Upper lobe of left lung (tissue), 6 donors: ENCODE results near the gene CLDN10. TPM values are rescaled to one million over a fixed set of nuclear protein-coding genes. Genes with fewer than 3 reads are reported as not detected.

Source experiments
- ATAC-seq, 2 donors: fragments of 200-7000 bp; cut with Tn5 transposase; one replicate each; pipeline ENCODE4 v1.9.1; 2022; ENCODE audit warnings: mild to moderate bottlenecking in 2 of 2, moderate library complexity in 2 of 2; ENCODE audit not compliant: low FRiP score in 2 of 2
- DNase-seq, 2 donors: peaks; one replicate each; pipeline ENCODE4 v3.0.0-alpha.2; 2019 to 2020
- H3K27ac ChIP-seq, 4 donors: fragments of 200-600 bp; sonication (generic); one replicate each; pipeline ENCODE4 v1.5.1; 2016 to 2019
- H3K27me3 ChIP-seq, 4 donors: fragments of 200-600 bp; sonication (generic); one replicate each; pipeline ENCODE4 v1.5.1; 2017 to 2019
- H3K36me3 ChIP-seq, 4 donors: fragments of 200-600 bp; sonication (generic); one replicate each; pipeline ENCODE4 v1.5.1; 2016 to 2019
- H3K4me1 ChIP-seq, 4 donors: fragments of 200-600 bp; sonication (generic); one replicate each; pipeline ENCODE4 v1.5.1; 2018 to 2019
- H3K4me3 ChIP-seq, 4 donors: fragments of 200-600 bp; sonication (generic); one replicate each; pipeline ENCODE4 v1.5.1; 2017 to 2019; ENCODE audit warnings: mild to moderate bottlenecking in 2 of 4, moderate library complexity in 1 of 4
- H3K9me3 ChIP-seq, 4 donors: fragments of 200-600 bp; sonication (generic); one replicate each; pipeline ENCODE4 v1.5.1; 2018 to 2019
- EP300 ChIP-seq, 4 donors: sonication (generic); formaldehyde crosslinking; IDR thresholded peaks; one replicate each; pipeline ENCODE4 v1.5.1; 2017; ENCODE audit warnings: antibody characterized with exemption in 4 of 4, control low read depth in 2 of 4
- POLR2A ChIP-seq, 4 donors: fragments of 450-650 bp; IDR thresholded peaks; one replicate each; pipeline ENCODE4 v1.5.1; 2016 to 2017; ENCODE audit warnings: antibody characterized with exemption in 4 of 4, mild to moderate bottlenecking in 2 of 4
- POLR2AphosphoS5 ChIP-seq, 2 donors: sonication (generic); formaldehyde crosslinking; IDR thresholded peaks; one replicate each; pipeline ENCODE4 v1.5.1; 2017; ENCODE audit warnings: antibody characterized with exemption in 2 of 2
- WGBS, 2 donors: methylation state at CpG; one replicate each; pipeline ENCODE4 v1.1.5; 2017 to 2018; 5-methylcytosine and 5-hydroxymethylcytosine counted together
- total RNA-seq, 6 donors: library from RNA; depleted of rRNA in 4 of 6; stranded (reverse); fragments of >200 nt in 4 of 6; gene quantifications; one replicate each; pipeline versions ENCODE4 v1.1.0 to v1.2.1, GENCODE V29; 2016 to 2021
- TF ChIP-seq, protein P1 (sequence below), 6 experiments: fragments of 450-650 bp in 4 of 6; fragments of 200-600 bp in 2 of 6; sonication (generic) in 2 of 6; IDR thresholded peaks; one replicate each; pipeline ENCODE4 v1.5.1; 2016 to 2019; ENCODE audit warnings: antibody characterized with exemption in 6 of 6
- donor health status: DM: no; HTN: no; CAD: no; lungs with moderate emphysema.
- donor health status: DM: no; HTN: yes; CAD: no; lungs with severe emphysema.

Gene CLDN10
- total RNA-seq, 6 donors from 2014 or later: 1.6 to 4.5 (median 2.4) TPM; not detected in 2

- no peak for DNase-seq
- no peaks in the 10 kb centered on the region for H3K4me1 ChIP-seq
- no peaks in the 10 kb centered on the region for H3K27me3 ChIP-seq
- no peak overlapping the region for H3K27ac ChIP-seq
- no peaks in the 10 kb centered on the region for H3K9me3 ChIP-seq
- no peaks in the 10 kb centered on the region for H3K36me3 ChIP-seq
- 48 to 60% methylated on average over 5 of the region's 5 CpGs for WGBS, 2 donors
- TF ChIP-seq POLR2AphosphoS5 (IDR thresholded peaks at IDR 0.05) (no peak), EP300 (IDR thresholded peaks at IDR 0.05) (no peak), POLR2A (IDR thresholded peaks at IDR 0.05) (no peak)
- no peak for ATAC-seq
- no peak overlapping the region for H3K4me3 ChIP-seq
Measured at GRCh38 chr13:95623141-95623540, 70.6 kb downstream of the CLDN10 start.

DNA sequence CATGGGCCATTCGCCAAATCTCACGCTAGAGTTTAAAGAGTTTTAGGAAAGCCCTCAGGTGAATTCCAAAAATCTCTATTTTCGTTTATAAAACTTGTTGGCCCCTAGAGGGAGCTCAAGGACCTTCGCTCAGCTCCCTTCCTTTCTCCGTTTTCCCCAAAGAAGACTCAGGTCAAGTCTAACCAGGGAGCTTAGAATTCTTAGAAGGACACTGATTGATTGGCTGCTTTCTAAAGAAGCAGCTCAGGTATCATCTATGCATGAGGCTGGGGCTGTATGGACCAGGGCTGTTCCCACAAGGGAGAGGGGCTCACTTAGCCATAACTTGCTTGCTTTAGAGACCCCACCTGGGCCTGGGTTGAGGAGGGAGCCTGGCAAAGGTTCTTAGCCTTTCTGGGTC lies 71.5 kb downstream of the CLDN10 start:
- ATAC-seq (peak in 1 of 2 donors; percentile 78), DNase-seq (no peak)
- H3K9me3 ChIP-seq: no peaks in the 10 kb centered on the region
- no peaks in the 10 kb centered on the region for H3K27me3 ChIP-seq
- TF ChIP-seq, protein P1, sequence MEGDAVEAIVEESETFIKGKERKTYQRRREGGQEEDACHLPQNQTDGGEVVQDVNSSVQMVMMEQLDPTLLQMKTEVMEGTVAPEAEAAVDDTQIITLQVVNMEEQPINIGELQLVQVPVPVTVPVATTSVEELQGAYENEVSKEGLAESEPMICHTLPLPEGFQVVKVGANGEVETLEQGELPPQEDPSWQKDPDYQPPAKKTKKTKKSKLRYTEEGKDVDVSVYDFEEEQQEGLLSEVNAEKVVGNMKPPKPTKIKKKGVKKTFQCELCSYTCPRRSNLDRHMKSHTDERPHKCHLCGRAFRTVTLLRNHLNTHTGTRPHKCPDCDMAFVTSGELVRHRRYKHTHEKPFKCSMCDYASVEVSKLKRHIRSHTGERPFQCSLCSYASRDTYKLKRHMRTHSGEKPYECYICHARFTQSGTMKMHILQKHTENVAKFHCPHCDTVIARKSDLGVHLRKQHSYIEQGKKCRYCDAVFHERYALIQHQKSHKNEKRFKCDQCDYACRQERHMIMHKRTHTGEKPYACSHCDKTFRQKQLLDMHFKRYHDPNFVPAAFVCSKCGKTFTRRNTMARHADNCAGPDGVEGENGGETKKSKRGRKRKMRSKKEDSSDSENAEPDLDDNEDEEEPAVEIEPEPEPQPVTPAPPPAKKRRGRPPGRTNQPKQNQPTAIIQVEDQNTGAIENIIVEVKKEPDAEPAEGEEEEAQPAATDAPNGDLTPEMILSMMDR (IDR thresholded peaks at IDR 0.05): peak; percentile 28 to 55 (median 48)
- TF ChIP-seq EP300 (IDR thresholded peaks at IDR 0.05): no peak
- no peak overlapping the region for H3K27ac ChIP-seq
- no peaks in the 10 kb centered on the region for H3K4me1 ChIP-seq
- 16 to 20% methylated on average over 5 of the region's 5 CpGs for WGBS, 2 donors
- no peak overlapping the region for H3K4me3 ChIP-seq
- no peaks in the 10 kb centered on the region for H3K36me3 ChIP-seq

GRCh38 chr13:95626768-95627167 lies 74.2 kb downstream of the CLDN10 start:
- Histone ChIP-seq H3K27ac (no peak overlapping the region), H3K4me3 (no peak overlapping the region), H3K4me1 (no peaks in the 10 kb centered on the region), H3K27me3 (no peaks in the 10 kb centered on the region), H3K9me3 (no peaks in the 10 kb centered on the region), H3K36me3 (no peaks in the 10 kb centered on the region)
- no peak for DNase-seq
- no peak for ATAC-seq
- no peak for TF ChIP-seq POLR2A (IDR thresholded peaks at IDR 0.05)
- no peak for TF ChIP-seq POLR2AphosphoS5 (IDR thresholded peaks at IDR 0.05)
- no peak for TF ChIP-seq EP300 (IDR thresholded peaks at IDR 0.05)
- TF ChIP-seq, protein P1 (IDR thresholded peaks at IDR 0.05): no peak

DNA sequence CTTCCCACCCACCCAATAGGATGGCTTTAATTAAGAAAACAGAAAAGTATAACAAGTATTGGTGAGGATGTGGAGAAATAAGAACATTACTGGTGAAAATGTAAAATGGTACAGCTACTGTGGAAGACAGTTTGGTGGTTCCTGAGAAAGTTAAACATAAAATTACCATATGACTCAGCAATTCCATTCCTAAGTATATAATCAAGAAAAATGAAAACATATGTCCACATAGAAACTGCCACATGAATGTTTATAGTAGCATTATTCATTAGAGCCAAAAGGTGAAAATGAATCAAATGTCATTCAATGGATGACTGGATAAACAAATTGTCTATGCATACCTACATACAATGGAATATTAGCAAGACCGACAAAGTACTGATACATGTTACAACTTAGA lies 75.1 kb downstream of the CLDN10 start:
- H3K27ac ChIP-seq: no peak overlapping the region
- H3K27me3 ChIP-seq: no peaks in the 10 kb centered on the region
- DNase-seq (no peak), ATAC-seq (no peak)
- no peak overlapping the region for H3K4me3 ChIP-seq
- no peaks in the 10 kb centered on the region for H3K9me3 ChIP-seq
- TF ChIP-seq EP300 (IDR thresholded peaks at IDR 0.05): no peak
- no peak for TF ChIP-seq POLR2AphosphoS5 (IDR thresholded peaks at IDR 0.05)
- TF ChIP-seq POLR2A (IDR thresholded peaks at IDR 0.05): no peak
- TF ChIP-seq, protein P1 (IDR thresholded peaks at IDR 0.05): no peak
- H3K36me3 ChIP-seq: no peaks in the 10 kb centered on the region
- no peaks in the 10 kb centered on the region for H3K4me1 ChIP-seq
- 97 to 100% methylated on average over 1 of the region's 1 CpG for WGBS, 2 donors

GRCh38 chr13:95628488-95628887 lies 76.0 kb downstream of the CLDN10 start:
- no peaks in the 10 kb centered on the region for H3K4me1 ChIP-seq
- 85 to 89% methylated on average over 1 of the region's 1 CpG for WGBS, 2 donors
- no peaks in the 10 kb centered on the region for H3K36me3 ChIP-seq
- no peak overlapping the region for H3K4me3 ChIP-seq
- ATAC-seq: no peak
- no peak overlapping the region for H3K27ac ChIP-seq
- TF ChIP-seq EP300 (IDR thresholded peaks at IDR 0.05): no peak
- TF ChIP-seq, protein P1 (IDR thresholded peaks at IDR 0.05): no peak
- no peak for TF ChIP-seq POLR2AphosphoS5 (IDR thresholded peaks at IDR 0.05)
- no peak for TF ChIP-seq POLR2A (IDR thresholded peaks at IDR 0.05)
- no peak for DNase-seq
- H3K27me3 ChIP-seq: no peaks in the 10 kb centered on the region
- H3K9me3 ChIP-seq: no peaks in the 10 kb centered on the region
